Measurements from ENCODE around the gene FLYWCH2. TPM values are rescaled to one million over a fixed set of nuclear protein-coding genes. Genes with fewer than 3 reads are reported as not detected.

Gene FLYWCH2
- total and polyA plus RNA-seq, 2 of the 13 experiments (the other 11 are each of a cell fraction or from before 2014, with no cell fraction given), result 16.9 to 19.8 TPM

GRCh38 chr16:2867987-2868789, 14.8 kb upstream of the FLYWCH2 start (continued):
- TF ChIP-seq, protein P1, sequence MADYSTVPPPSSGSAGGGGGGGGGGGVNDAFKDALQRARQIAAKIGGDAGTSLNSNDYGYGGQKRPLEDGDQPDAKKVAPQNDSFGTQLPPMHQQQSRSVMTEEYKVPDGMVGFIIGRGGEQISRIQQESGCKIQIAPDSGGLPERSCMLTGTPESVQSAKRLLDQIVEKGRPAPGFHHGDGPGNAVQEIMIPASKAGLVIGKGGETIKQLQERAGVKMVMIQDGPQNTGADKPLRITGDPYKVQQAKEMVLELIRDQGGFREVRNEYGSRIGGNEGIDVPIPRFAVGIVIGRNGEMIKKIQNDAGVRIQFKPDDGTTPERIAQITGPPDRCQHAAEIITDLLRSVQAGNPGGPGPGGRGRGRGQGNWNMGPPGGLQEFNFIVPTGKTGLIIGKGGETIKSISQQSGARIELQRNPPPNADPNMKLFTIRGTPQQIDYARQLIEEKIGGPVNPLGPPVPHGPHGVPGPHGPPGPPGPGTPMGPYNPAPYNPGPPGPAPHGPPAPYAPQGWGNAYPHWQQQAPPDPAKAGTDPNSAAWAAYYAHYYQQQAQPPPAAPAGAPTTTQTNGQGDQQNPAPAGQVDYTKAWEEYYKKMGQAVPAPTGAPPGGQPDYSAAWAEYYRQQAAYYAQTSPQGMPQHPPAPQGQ (CRISPR knock-in tag; IDR thresholded peaks at IDR 0.05; ENCODE audit: borderline replicate concordance), result no peak
- TF ChIP-seq SALL2 (CRISPR knock-in tag; IDR thresholded peaks at IDR 0.05) (peak; percentile 55; the same call in 1 of the 2 replicates), ZNF329 (CRISPR knock-in tag; IDR thresholded peaks at IDR 0.05; ENCODE audit: low read depth) (peak; percentile 69; the same call in 1 of the 2 replicates), ZNF556 (CRISPR knock-in tag; IDR thresholded peaks at IDR 0.05; ENCODE audit: borderline replicate concordance) (peak; percentile 30; the same call in 1 of the 2 replicates), MED1 (CRISPR knock-in tag; IDR thresholded peaks at IDR 0.05) (peak; percentile 54; the same call in 1 of the 2 replicates), ZGPAT (CRISPR knock-in tag; IDR thresholded peaks at IDR 0.05) (peak; percentile 82; the same call in 1 of the 2 replicates), GATAD1 (CRISPR knock-in tag; IDR thresholded peaks at IDR 0.05) (peak; percentile 99), ZNF691 (CRISPR knock-in tag; IDR thresholded peaks at IDR 0.05; ENCODE audit: borderline replicate concordance, low read depth) (peak; percentile 57; the same call in 1 of the 2 replicates), FOXK1 (CRISPR knock-in tag; IDR thresholded peaks at IDR 0.05; ENCODE audit: borderline replicate concordance, low read depth) (peak; percentile 73), ZNF550 (CRISPR knock-in tag; IDR thresholded peaks at IDR 0.05; ENCODE audit: borderline replicate concordance) (no peak), PITX1 (CRISPR knock-in tag; IDR thresholded peaks at IDR 0.05) (peak; percentile 75), RXRA (CRISPR knock-in tag; IDR thresholded peaks at IDR 0.05) (peak; percentile 82), ZMYM3 (CRISPR knock-in tag; IDR thresholded peaks at IDR 0.05) (peak; percentile 9; the same call in 1 of the 2 replicates), ZFP36L2 (CRISPR knock-in tag; IDR thresholded peaks at IDR 0.05) (0 out of 2 replicates have a peak, but pooled peaks have one; percentile 7), SOX5 (CRISPR knock-in tag; IDR thresholded peaks at IDR 0.05; ENCODE audit: borderline replicate concordance) (0 out of 2 replicates have a peak, but pooled peaks have one; percentile 29), ISX (CRISPR knock-in tag; conservative IDR thresholded peaks at IDR 0.05) (no peak; the same call in 1 of the 2 replicates)
- TF ChIP-seq, protein P2, sequence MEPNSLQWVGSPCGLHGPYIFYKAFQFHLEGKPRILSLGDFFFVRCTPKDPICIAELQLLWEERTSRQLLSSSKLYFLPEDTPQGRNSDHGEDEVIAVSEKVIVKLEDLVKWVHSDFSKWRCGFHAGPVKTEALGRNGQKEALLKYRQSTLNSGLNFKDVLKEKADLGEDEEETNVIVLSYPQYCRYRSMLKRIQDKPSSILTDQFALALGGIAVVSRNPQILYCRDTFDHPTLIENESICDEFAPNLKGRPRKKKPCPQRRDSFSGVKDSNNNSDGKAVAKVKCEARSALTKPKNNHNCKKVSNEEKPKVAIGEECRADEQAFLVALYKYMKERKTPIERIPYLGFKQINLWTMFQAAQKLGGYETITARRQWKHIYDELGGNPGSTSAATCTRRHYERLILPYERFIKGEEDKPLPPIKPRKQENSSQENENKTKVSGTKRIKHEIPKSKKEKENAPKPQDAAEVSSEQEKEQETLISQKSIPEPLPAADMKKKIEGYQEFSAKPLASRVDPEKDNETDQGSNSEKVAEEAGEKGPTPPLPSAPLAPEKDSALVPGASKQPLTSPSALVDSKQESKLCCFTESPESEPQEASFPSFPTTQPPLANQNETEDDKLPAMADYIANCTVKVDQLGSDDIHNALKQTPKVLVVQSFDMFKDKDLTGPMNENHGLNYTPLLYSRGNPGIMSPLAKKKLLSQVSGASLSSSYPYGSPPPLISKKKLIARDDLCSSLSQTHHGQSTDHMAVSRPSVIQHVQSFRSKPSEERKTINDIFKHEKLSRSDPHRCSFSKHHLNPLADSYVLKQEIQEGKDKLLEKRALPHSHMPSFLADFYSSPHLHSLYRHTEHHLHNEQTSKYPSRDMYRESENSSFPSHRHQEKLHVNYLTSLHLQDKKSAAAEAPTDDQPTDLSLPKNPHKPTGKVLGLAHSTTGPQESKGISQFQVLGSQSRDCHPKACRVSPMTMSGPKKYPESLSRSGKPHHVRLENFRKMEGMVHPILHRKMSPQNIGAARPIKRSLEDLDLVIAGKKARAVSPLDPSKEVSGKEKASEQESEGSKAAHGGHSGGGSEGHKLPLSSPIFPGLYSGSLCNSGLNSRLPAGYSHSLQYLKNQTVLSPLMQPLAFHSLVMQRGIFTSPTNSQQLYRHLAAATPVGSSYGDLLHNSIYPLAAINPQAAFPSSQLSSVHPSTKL (CRISPR knock-in tag; IDR thresholded peaks at IDR 0.05), result peak; percentile 78
- TF ChIP-seq, protein P3, sequence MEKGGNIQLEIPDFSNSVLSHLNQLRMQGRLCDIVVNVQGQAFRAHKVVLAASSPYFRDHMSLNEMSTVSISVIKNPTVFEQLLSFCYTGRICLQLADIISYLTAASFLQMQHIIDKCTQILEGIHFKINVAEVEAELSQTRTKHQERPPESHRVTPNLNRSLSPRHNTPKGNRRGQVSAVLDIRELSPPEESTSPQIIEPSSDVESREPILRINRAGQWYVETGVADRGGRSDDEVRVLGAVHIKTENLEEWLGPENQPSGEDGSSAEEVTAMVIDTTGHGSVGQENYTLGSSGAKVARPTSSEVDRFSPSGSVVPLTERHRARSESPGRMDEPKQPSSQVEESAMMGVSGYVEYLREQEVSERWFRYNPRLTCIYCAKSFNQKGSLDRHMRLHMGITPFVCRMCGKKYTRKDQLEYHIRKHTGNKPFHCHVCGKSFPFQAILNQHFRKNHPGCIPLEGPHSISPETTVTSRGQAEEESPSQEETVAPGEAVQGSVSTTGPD (CRISPR knock-in tag; IDR thresholded peaks at IDR 0.05), result 0 out of 2 replicates have a peak, but pooled peaks have one; percentile 30

Data from HepG2 (cell line).